ENCODE results near the gene MYO9A.

MYO9A gene

GRCh38 chr15:72155635-72156616 is 38.0 kb upstream of the MYO9A start:
- no peaks in the 10 kb centered on the region for H3K27me3 ChIP-seq (replicated peaks; ENCODE audit: control insufficient read depth, insufficient read depth, low read length)
- H3K4me3 ChIP-seq (ENCODE audit: low read length): peak overlapping the region; percentile 82
- no peaks in the 10 kb centered on the region for H3K36me3 ChIP-seq (ENCODE audit: control insufficient read depth, insufficient read depth, low read length, severe bottlenecking)
- H3K9ac ChIP-seq (ENCODE audit: low read length): peak overlapping the region; percentile 74
- peaks cover 9% of the 10 kb centered on the region for H3K4me1 ChIP-seq (ENCODE audit: control insufficient read depth, insufficient read depth, low read length)
- DNase-seq (ENCODE audit: low read depth): peak; percentile 95
- no peaks in the 10 kb centered on the region for H3K9me3 ChIP-seq (ENCODE audit: control insufficient read depth, low read length)

- Histone ChIP-seq H3K36me3 (ENCODE audit: control insufficient read depth, insufficient read depth, low read length, severe bottlenecking) (no peaks in the 10 kb centered on the region), H3K9ac (ENCODE audit: low read length) (peak overlapping the region; percentile 74), H3K4me1 (ENCODE audit: control insufficient read depth, insufficient read depth, low read length) (peaks cover 9% of the 10 kb centered on the region), H3K4me3 (ENCODE audit: low read length) (peak overlapping the region; percentile 82), H3K9me3 (ENCODE audit: control insufficient read depth, low read length) (no peaks in the 10 kb centered on the region), H3K27me3 (replicated peaks; ENCODE audit: control insufficient read depth, insufficient read depth, low read length) (no peaks in the 10 kb centered on the region)
- DNase-seq (ENCODE audit: low read depth): peak; percentile 68
Measured at GRCh38 chr15:72155003-72155621, 37.2 kb upstream of the MYO9A start.

GRCh38 chr15:72154316-72154715 is 36.4 kb upstream of the MYO9A start:
- Histone ChIP-seq H3K36me3 (ENCODE audit: control insufficient read depth, insufficient read depth, low read length, severe bottlenecking) (no peaks in the 10 kb centered on the region), H3K9me3 (ENCODE audit: control insufficient read depth, low read length) (no peaks in the 10 kb centered on the region), H3K4me3 (ENCODE audit: low read length) (no peak overlapping the region), H3K4me1 (ENCODE audit: control insufficient read depth, insufficient read depth, low read length) (peaks cover 9% of the 10 kb centered on the region), H3K27me3 (replicated peaks; ENCODE audit: control insufficient read depth, insufficient read depth, low read length) (no peaks in the 10 kb centered on the region), H3K9ac (ENCODE audit: low read length) (no peak overlapping the region)
- no peak for DNase-seq (ENCODE audit: low read depth)

GRCh38 chr15:72153269-72154000 is 35.5 kb upstream of the MYO9A start:
- H3K4me1 ChIP-seq (ENCODE audit: control insufficient read depth, insufficient read depth, low read length): peaks cover 9% of the 10 kb centered on the region
- no peaks in the 10 kb centered on the region for H3K36me3 ChIP-seq (ENCODE audit: control insufficient read depth, insufficient read depth, low read length, severe bottlenecking)
- H3K4me3 ChIP-seq (ENCODE audit: low read length): no peak overlapping the region
- no peaks in the 10 kb centered on the region for H3K27me3 ChIP-seq (replicated peaks; ENCODE audit: control insufficient read depth, insufficient read depth, low read length)
- no peak overlapping the region for H3K9ac ChIP-seq (ENCODE audit: low read length)
- no peak for DNase-seq (ENCODE audit: low read depth)
- no peaks in the 10 kb centered on the region for H3K9me3 ChIP-seq (ENCODE audit: control insufficient read depth, low read length)

GRCh38 chr15:72147418-72147817 is 29.5 kb upstream of the MYO9A start:
- DNase-seq (ENCODE audit: low read depth): no peak
- Histone ChIP-seq H3K27me3 (replicated peaks; ENCODE audit: control insufficient read depth, insufficient read depth, low read length) (no peaks in the 10 kb centered on the region), H3K4me3 (ENCODE audit: low read length) (no peak overlapping the region)

GRCh38 chr15:72146934-72147333 is 29.0 kb upstream of the MYO9A start:
- no peak overlapping the region for H3K4me3 ChIP-seq (ENCODE audit: low read length)
- H3K9me3 ChIP-seq (ENCODE audit: control insufficient read depth, low read length): no peaks in the 10 kb centered on the region

More at GRCh38 chr15:72147418-72147817, 29.5 kb upstream of the MYO9A start:
- Histone ChIP-seq H3K36me3 (ENCODE audit: control insufficient read depth, insufficient read depth, low read length, severe bottlenecking) (no peaks in the 10 kb centered on the region), H3K4me1 (ENCODE audit: control insufficient read depth, insufficient read depth, low read length) (no peaks in the 10 kb centered on the region), H3K9me3 (ENCODE audit: control insufficient read depth, low read length) (no peaks in the 10 kb centered on the region), H3K9ac (ENCODE audit: low read length) (no peak overlapping the region)

GRCh38 chr15:72146221-72146620 is 28.3 kb upstream of the MYO9A start:
- Histone ChIP-seq H3K4me3 (ENCODE audit: low read length) (no peak overlapping the region), H3K9me3 (ENCODE audit: control insufficient read depth, low read length) (no peaks in the 10 kb centered on the region), H3K27me3 (replicated peaks; ENCODE audit: control insufficient read depth, insufficient read depth, low read length) (no peaks in the 10 kb centered on the region), H3K4me1 (ENCODE audit: control insufficient read depth, insufficient read depth, low read length) (no peaks in the 10 kb centered on the region), H3K36me3 (ENCODE audit: control insufficient read depth, insufficient read depth, low read length, severe bottlenecking) (no peaks in the 10 kb centered on the region), H3K9ac (ENCODE audit: low read length) (no peak overlapping the region)
- DNase-seq (ENCODE audit: low read depth): no peak

More at GRCh38 chr15:72146934-72147333, 29.0 kb upstream of the MYO9A start:
- H3K36me3 ChIP-seq (ENCODE audit: control insufficient read depth, insufficient read depth, low read length, severe bottlenecking): no peaks in the 10 kb centered on the region
- no peaks in the 10 kb centered on the region for H3K4me1 ChIP-seq (ENCODE audit: control insufficient read depth, insufficient read depth, low read length)
- DNase-seq (ENCODE audit: low read depth): no peak
- no peak overlapping the region for H3K9ac ChIP-seq (ENCODE audit: low read length)
- no peaks in the 10 kb centered on the region for H3K27me3 ChIP-seq (replicated peaks; ENCODE audit: control insufficient read depth, insufficient read depth, low read length)

- H3K9ac ChIP-seq (ENCODE audit: low read length): no peak overlapping the region
- H3K36me3 ChIP-seq (ENCODE audit: control insufficient read depth, insufficient read depth, low read length, severe bottlenecking): peaks cover 11% of the 10 kb centered on the region
- no peaks in the 10 kb centered on the region for H3K4me1 ChIP-seq (ENCODE audit: control insufficient read depth, insufficient read depth, low read length)
- no peak overlapping the region for H3K4me3 ChIP-seq (ENCODE audit: low read length)
- H3K27me3 ChIP-seq (replicated peaks; ENCODE audit: control insufficient read depth, insufficient read depth, low read length): no peaks in the 10 kb centered on the region
- no peaks in the 10 kb centered on the region for H3K9me3 ChIP-seq (ENCODE audit: control insufficient read depth, low read length)
- DNase-seq (ENCODE audit: low read depth): no peak
Measured at GRCh38 chr15:72141171-72142084, 23.5 kb upstream of the MYO9A start.

GRCh38 chr15:72140088-72140487 is 22.1 kb upstream of the MYO9A start:
- Histone ChIP-seq H3K27me3 (replicated peaks; ENCODE audit: control insufficient read depth, insufficient read depth, low read length) (no peaks in the 10 kb centered on the region), H3K36me3 (ENCODE audit: control insufficient read depth, insufficient read depth, low read length, severe bottlenecking) (peaks cover 11% of the 10 kb centered on the region), H3K4me3 (ENCODE audit: low read length) (no peak overlapping the region), H3K9me3 (ENCODE audit: control insufficient read depth, low read length) (no peaks in the 10 kb centered on the region), H3K9ac (ENCODE audit: low read length) (no peak overlapping the region), H3K4me1 (ENCODE audit: control insufficient read depth, insufficient read depth, low read length) (no peaks in the 10 kb centered on the region)
- no peak for DNase-seq (ENCODE audit: low read depth)

- Histone ChIP-seq H3K36me3 (ENCODE audit: control insufficient read depth, insufficient read depth, low read length, severe bottlenecking) (peaks cover 11% of the 10 kb centered on the region), H3K4me3 (ENCODE audit: low read length) (no peak overlapping the region), H3K9me3 (ENCODE audit: control insufficient read depth, low read length) (no peaks in the 10 kb centered on the region), H3K9ac (ENCODE audit: low read length) (no peak overlapping the region), H3K27me3 (replicated peaks; ENCODE audit: control insufficient read depth, insufficient read depth, low read length) (no peaks in the 10 kb centered on the region), H3K4me1 (ENCODE audit: control insufficient read depth, insufficient read depth, low read length) (no peaks in the 10 kb centered on the region)
- no peak for DNase-seq (ENCODE audit: low read depth)
Measured at GRCh38 chr15:72139667-72140066, 21.7 kb upstream of the MYO9A start.
